GM10847 (cell line): Measurements from ENCODE around the gene CCDC82.

ENCODE experiments used
- POLR2A ChIP-seq: IDR thresholded peaks from 2 replicates; pipeline ENCODE4 v1.6.1; 2011; ENCODE audit not compliant: insufficient read length; ENCODE audit errors: extremely low read depth

CCDC82 gene

GRCh38 chr11:96335388-96335787, 54.3 kb downstream of the CCDC82 start:
- TF ChIP-seq POLR2A = no peak

GRCh38 chr11:96334219-96334618, 55.5 kb downstream of the CCDC82 start:
- no peak for TF ChIP-seq POLR2A

- no peak for TF ChIP-seq POLR2A
Measured at GRCh38 chr11:96333191-96333719, 56.5 kb downstream of the CCDC82 start.

GRCh38 chr11:96332126-96332771, 57.5 kb downstream of the CCDC82 start:
- TF ChIP-seq POLR2A = no peak

GRCh38 chr11:96331699-96332116, 58.0 kb downstream of the CCDC82 start:
- no peak for TF ChIP-seq POLR2A

GRCh38 chr11:96330511-96330859, 59.2 kb downstream of the CCDC82 start:
- TF ChIP-seq POLR2A = no peak

GRCh38 chr11:96329855-96330510, 59.7 kb downstream of the CCDC82 start:
- TF ChIP-seq POLR2A = no peak

GRCh38 chr11:96329419-96329818, 60.3 kb downstream of the CCDC82 start:
- no peak for TF ChIP-seq POLR2A

GRCh38 chr11:96328395-96329010, 61.2 kb downstream of the CCDC82 start:
- TF ChIP-seq POLR2A = no peak

- no peak for TF ChIP-seq POLR2A
Measured at GRCh38 chr11:96326959-96327358, 62.8 kb downstream of the CCDC82 start.

- TF ChIP-seq POLR2A = no peak
Measured at GRCh38 chr11:96324912-96325311, 64.8 kb downstream of the CCDC82 start.

- TF ChIP-seq POLR2A = no peak
Measured at GRCh38 chr11:96323642-96323985, 66.1 kb downstream of the CCDC82 start.

GRCh38 chr11:96322775-96323641, 66.7 kb downstream of the CCDC82 start:
- no peak for TF ChIP-seq POLR2A

- no peak for TF ChIP-seq POLR2A
Measured at GRCh38 chr11:96321091-96321490, 68.6 kb downstream of the CCDC82 start.

GRCh38 chr11:96319898-96320656, 69.6 kb downstream of the CCDC82 start:
- no peak for TF ChIP-seq POLR2A
